Astrocyte of the spinal cord (primary cell): Measurements from ENCODE around the gene ZNF774.
A peak's percentile ranks its signal among the peaks of the same experiment; 100 is the strongest.

Source experiments
- DNase-seq: peaks from one replicate; pipeline ENCODE4 v3.0.0; 2011; ENCODE audit warnings: low read depth, low spot score
- H3K4me3 ChIP-seq: 2 replicates; pipeline ENCODE4 v1.5.1; 2011; ENCODE audit warnings: low read depth, mild to moderate bottlenecking, low read length, moderate library complexity
- CTCF ChIP-seq: IDR thresholded peaks from 2 replicates; pipeline ENCODE4 v1.5.1; 2012; ENCODE audit warnings: low read depth, mild to moderate bottlenecking, low read length, inconsistent platforms
- in situ Hi-C: cut with HindIII; loops from 2 replicates; pipeline ENCODE4 v1.10.0; 2017; ENCODE audit warnings: low sequenced_read_pairs

The ZNF774 gene

GRCh38 chr15:90327311-90327710, 24.8 kb upstream of the ZNF774 start:
- TF ChIP-seq CTCF, result no peak
- in situ Hi-C loops, result no loop called here
- DNase-seq, result no peak
- no peak overlapping the region for H3K4me3 ChIP-seq

- TF ChIP-seq CTCF, result no peak
- no peak overlapping the region for H3K4me3 ChIP-seq
- DNase-seq, result no peak
- in situ Hi-C loops, result no loop called here
Observed at GRCh38 chr15:90334304-90334731, 17.8 kb upstream of the ZNF774 start.

GRCh38 chr15:90336705-90337141, 15.4 kb upstream of the ZNF774 start:
- H3K4me3 ChIP-seq, result no peak overlapping the region
- no peak for TF ChIP-seq CTCF
- in situ Hi-C loops, result no loop called here
- DNase-seq, result peak; percentile 34

- in situ Hi-C loops, result no loop called here
- no peak for TF ChIP-seq CTCF
- no peak overlapping the region for H3K4me3 ChIP-seq
- no peak for DNase-seq
Observed at GRCh38 chr15:90337256-90337655, 14.8 kb upstream of the ZNF774 start.

GRCh38 chr15:90338532-90338931, 13.6 kb upstream of the ZNF774 start:
- in situ Hi-C loops, result no loop called here
- TF ChIP-seq CTCF, result no peak
- no peak overlapping the region for H3K4me3 ChIP-seq
- DNase-seq, result no peak

GRCh38 chr15:90340345-90340744, 11.7 kb upstream of the ZNF774 start:
- H3K4me3 ChIP-seq, result no peak overlapping the region
- DNase-seq, result no peak
- in situ Hi-C loops, result no loop called here
- TF ChIP-seq CTCF, result no peak

- no peak overlapping the region for H3K4me3 ChIP-seq
- in situ Hi-C loops, result no loop called here
- no peak for DNase-seq
- TF ChIP-seq CTCF, result no peak
Observed at GRCh38 chr15:90343302-90343790, 8.7 kb upstream of the ZNF774 start.
